GM12801 (cell line): ENCODE measurements around the gene MCRIP2.

Experiments used
- CTCF ChIP-seq: IDR thresholded peaks from one replicate; pipeline ENCODE4 v1.5.1; 2011; ENCODE audit warnings: control low read depth; ENCODE audit not compliant: insufficient read length; ENCODE audit errors: extremely low read depth

The MCRIP2 gene

GRCh38 chr16:636206-637080, 5.2 kb upstream of the MCRIP2 start, which contains the start of gene METTL26:
Gene METTL26 (minus strand): TSS chr16:636305. CDS start chr16:636290, 15 bp downstream.
- no peak for TF ChIP-seq CTCF

GRCh38 chr16:637081-638018, 4.3 kb upstream of the MCRIP2 start:
- no peak for TF ChIP-seq CTCF

GRCh38 chr16:638034-638543, 3.5 kb upstream of the MCRIP2 start:
- no peak for TF ChIP-seq CTCF

GRCh38 chr16:638836-639235, 2.8 kb upstream of the MCRIP2 start:
- TF ChIP-seq CTCF = no peak

GRCh38 chr16:640614-641013, 1.0 kb upstream of the MCRIP2 start:
- no peak for TF ChIP-seq CTCF

GRCh38 chr16:642189-643049, 791 bp downstream of the MCRIP2 start:
- TF ChIP-seq CTCF = no peak

GRCh38 chr16:643050-643368, 1.4 kb downstream of the MCRIP2 start:
- TF ChIP-seq CTCF = no peak
